ENCODE data around the gene MYBPHL.
A peak's percentile ranks its signal among the peaks of the same experiment; 100 is the strongest.

The MYBPHL gene

GRCh38 chr1:109263234-109263596 lies 43.6 kb downstream of the MYBPHL start:
- DNase-seq, result no peak

GRCh38 chr1:109262231-109263055 lies 44.4 kb downstream of the MYBPHL start:
- DNase-seq, result no peak

GRCh38 chr1:109261578-109261977 lies 45.2 kb downstream of the MYBPHL start:
- DNase-seq, result no peak

- no peak for DNase-seq
These were observed 45.8 kb downstream of the MYBPHL start for GRCh38 chr1:109261006-109261405.

GRCh38 chr1:109259674-109260557 lies 46.9 kb downstream of the MYBPHL start:
- DNase-seq, result no peak

- no peak for DNase-seq
These were observed 48.0 kb downstream of the MYBPHL start for GRCh38 chr1:109258481-109259466.

GRCh38 chr1:109257682-109258421 lies 49.0 kb downstream of the MYBPHL start:
- DNase-seq, result no peak

GRCh38 chr1:109256971-109257681 lies 49.7 kb downstream of the MYBPHL start:
- no peak for DNase-seq

GRCh38 chr1:109256085-109256484 lies 50.7 kb downstream of the MYBPHL start:
- no peak for DNase-seq

- no peak for DNase-seq
These were observed 51.1 kb downstream of the MYBPHL start for GRCh38 chr1:109255678-109256077.

GRCh38 chr1:109255097-109255651 lies 51.6 kb downstream of the MYBPHL start:
- no peak for DNase-seq

GRCh38 chr1:109254621-109255096 lies 52.2 kb downstream of the MYBPHL start:
- no peak for DNase-seq

GRCh38 chr1:109253803-109254620 lies 52.8 kb downstream of the MYBPHL start:
- DNase-seq, result peak; percentile 85

GRCh38 chr1:109252893-109253802 lies 53.7 kb downstream of the MYBPHL start:
- no peak for DNase-seq

- DNase-seq, result no peak
These were observed 54.5 kb downstream of the MYBPHL start for GRCh38 chr1:109252167-109252892.

- no peak for DNase-seq
These were observed 55.3 kb downstream of the MYBPHL start for GRCh38 chr1:109251277-109252166.

All from islet precursor cell (in vitro differentiated cells).